GM08714 (cell line): Measurements from ENCODE around the gene CDRT4.

Experiments used
- H3K4me3 ChIP-seq: fragments of 200-500 bp; sonication (Bioruptor generic); 2 replicates; pipeline ENCODE4 v1.5.1; 2014; ENCODE audit warnings: mild to moderate bottlenecking, low read length, inconsistent platforms
- ZNF274 ChIP-seq: IDR thresholded peaks from 2 replicates; pipeline ENCODE4 v1.6.1; 2012; ENCODE audit warnings: mild to moderate bottlenecking, low read depth, low read length

CDRT4 gene

GRCh38 chr17:15438491-15439105 lies 28.8 kb downstream of the CDRT4 start:
- TF ChIP-seq ZNF274: no peak
- H3K4me3 ChIP-seq: no peak overlapping the region

- no peak for TF ChIP-seq ZNF274
- H3K4me3 ChIP-seq: no peak overlapping the region
Observed at GRCh38 chr17:15437303-15437635, 30.2 kb downstream of the CDRT4 start.

GRCh38 chr17:15436473-15437302 lies 30.7 kb downstream of the CDRT4 start:
- H3K4me3 ChIP-seq: no peak overlapping the region
- TF ChIP-seq ZNF274: no peak

GRCh38 chr17:15434956-15435355 lies 32.5 kb downstream of the CDRT4 start:
- no peak for TF ChIP-seq ZNF274
- H3K4me3 ChIP-seq: no peak overlapping the region

GRCh38 chr17:15432807-15433611 lies 34.4 kb downstream of the CDRT4 start:
- no peak overlapping the region for H3K4me3 ChIP-seq
- TF ChIP-seq ZNF274: no peak

- H3K4me3 ChIP-seq: no peak overlapping the region
- TF ChIP-seq ZNF274: no peak
Observed at GRCh38 chr17:15431766-15432165, 35.7 kb downstream of the CDRT4 start.

- H3K4me3 ChIP-seq: no peak overlapping the region
- TF ChIP-seq ZNF274: no peak
Observed at GRCh38 chr17:15431196-15431595, 36.2 kb downstream of the CDRT4 start.

- no peak for TF ChIP-seq ZNF274
- no peak overlapping the region for H3K4me3 ChIP-seq
Observed at GRCh38 chr17:15424521-15424920, 42.9 kb downstream of the CDRT4 start.

- no peak overlapping the region for H3K4me3 ChIP-seq
- TF ChIP-seq ZNF274: no peak
Observed at GRCh38 chr17:15422392-15422965, 44.9 kb downstream of the CDRT4 start.

GRCh38 chr17:15418781-15419180 lies 48.6 kb downstream of the CDRT4 start:
- no peak overlapping the region for H3K4me3 ChIP-seq
- no peak for TF ChIP-seq ZNF274

GRCh38 chr17:15414532-15415306 lies 52.7 kb downstream of the CDRT4 start:
- TF ChIP-seq ZNF274: no peak
- H3K4me3 ChIP-seq: no peak overlapping the region

- TF ChIP-seq ZNF274: no peak
- H3K4me3 ChIP-seq: no peak overlapping the region
Observed at GRCh38 chr17:15413101-15413771, 54.2 kb downstream of the CDRT4 start.

GRCh38 chr17:15412606-15413005 lies 54.8 kb downstream of the CDRT4 start:
- TF ChIP-seq ZNF274: no peak

More at GRCh38 chr17:15412606-15413005, 54.8 kb downstream of the CDRT4 start:
- no peak overlapping the region for H3K4me3 ChIP-seq
